ENCODE results near the gene KXD1.
"Not testable (repeated sequence)": the region's sequence is repeated elsewhere in the genome, so short reads cannot be mapped to it uniquely, and the experiment has no call there.

Gene KXD1

DNA sequence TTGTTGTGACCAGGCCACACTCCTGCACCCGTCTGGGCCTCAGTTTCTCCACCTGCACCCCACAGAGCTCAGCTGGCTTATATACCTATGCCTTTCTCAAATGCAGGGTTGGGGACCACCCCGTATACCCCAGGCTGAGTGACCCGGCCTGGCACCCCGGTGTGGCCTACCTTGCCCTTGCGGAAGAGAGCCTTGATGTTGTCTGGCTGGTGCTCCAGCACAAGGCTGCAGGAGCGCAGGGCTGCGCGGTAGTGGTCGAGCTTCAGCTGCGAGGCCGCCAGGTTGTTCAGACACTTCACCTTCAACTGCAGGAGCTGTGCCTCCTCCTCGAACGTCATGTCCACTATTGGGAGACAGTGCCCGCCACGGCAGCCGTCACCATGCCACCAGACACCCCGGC is 20.2 kb upstream of the KXD1 start:
- DNase-seq = no peak

DNA sequence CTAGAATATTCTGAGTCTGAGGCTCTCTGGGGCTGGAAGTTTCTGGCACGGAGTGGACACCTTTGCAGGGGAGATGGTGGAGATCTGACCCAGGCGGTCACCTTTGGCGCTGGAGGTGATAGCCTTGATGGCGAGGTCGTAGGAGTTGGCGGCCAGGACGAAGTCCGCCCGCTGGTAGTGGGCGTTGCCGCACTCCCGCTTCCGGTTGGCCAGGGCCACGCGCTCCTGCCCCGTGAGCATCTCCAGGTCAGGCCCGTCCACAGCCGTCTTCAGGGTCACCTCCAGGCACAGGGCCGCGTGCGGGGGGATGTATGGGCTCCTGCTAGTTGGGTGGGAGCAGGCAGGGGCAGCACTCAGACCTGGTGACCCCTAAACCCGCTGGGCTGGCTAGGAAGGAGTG is 19.6 kb upstream of the KXD1 start:
- no peak for DNase-seq

DNA sequence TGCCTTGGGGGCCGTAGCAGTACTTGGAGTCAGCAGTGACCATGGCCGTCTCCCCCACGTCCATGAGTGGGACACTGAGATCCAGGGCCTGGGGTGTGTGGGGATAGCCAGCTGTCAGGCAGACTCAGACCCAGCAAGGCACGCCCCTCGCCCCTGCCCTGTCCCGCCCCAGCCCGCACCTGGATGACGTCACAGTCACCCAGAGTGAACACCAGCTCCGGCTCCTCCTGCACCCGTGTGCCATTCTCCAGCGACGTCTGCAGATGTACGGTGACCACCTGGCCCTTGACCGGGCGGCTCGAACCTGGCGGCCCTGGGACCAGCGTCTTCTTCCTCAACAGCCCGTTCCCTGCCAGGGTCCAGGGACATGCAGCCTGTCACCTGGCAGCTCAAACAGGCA is 18.3 kb upstream of the KXD1 start:
- no peak for DNase-seq

DNA sequence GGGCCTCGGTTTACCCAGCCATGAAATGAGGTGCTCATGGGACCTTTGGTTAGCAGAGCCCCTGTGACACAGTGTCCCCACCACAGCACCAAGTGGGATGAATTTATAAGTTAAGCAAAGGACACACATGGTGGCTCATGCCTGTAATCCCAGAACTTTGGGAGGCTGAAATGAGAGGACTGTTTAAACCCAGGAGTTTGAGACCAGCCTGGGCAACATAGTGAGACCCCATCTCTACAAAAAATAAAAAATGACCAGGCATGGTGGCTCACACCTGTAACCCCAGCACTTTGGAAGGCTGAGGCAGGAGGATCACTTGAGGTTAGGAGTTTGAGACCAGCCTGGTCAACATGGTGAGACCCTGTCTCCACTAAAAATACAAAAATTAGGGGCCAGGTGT is 17.5 kb upstream of the KXD1 start:
- DNase-seq = not testable (repeated sequence)

DNA sequence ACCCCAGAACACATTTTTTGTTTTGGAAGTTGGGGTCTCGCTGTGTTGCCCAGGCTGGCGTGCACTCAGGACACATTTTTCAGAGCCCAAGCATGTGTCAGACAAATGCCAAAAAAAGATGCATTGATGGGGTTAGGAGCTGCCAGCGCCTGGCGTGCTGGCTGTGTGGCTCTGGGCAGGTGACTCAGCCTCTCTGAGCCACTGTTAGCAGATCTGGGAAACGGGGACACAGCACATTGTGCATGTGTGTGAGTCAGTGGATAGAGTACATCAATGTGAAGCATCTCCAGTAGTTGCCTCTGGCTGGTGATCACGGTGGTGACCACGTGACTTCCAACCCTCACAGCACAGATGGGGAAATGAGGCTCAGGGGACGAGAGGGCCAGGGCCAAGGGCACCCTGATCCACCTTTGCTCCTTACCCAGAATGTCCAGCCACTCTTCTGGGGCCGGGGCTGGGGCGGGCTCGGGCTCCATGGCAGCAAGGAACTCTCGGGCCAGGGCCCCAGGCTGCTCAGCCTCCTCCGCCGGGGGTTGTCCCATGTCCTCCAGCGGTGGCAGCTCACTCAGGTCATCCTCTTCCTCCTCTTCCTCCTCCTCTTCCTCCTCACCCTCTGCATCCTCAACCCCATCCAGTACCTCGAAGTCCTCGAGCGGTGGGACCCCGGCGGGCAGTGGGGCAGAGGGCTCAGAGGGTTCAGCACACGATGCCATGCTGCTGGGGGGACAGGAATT is 16.2 kb upstream of the KXD1 start:
- no peak for DNase-seq

DNA sequence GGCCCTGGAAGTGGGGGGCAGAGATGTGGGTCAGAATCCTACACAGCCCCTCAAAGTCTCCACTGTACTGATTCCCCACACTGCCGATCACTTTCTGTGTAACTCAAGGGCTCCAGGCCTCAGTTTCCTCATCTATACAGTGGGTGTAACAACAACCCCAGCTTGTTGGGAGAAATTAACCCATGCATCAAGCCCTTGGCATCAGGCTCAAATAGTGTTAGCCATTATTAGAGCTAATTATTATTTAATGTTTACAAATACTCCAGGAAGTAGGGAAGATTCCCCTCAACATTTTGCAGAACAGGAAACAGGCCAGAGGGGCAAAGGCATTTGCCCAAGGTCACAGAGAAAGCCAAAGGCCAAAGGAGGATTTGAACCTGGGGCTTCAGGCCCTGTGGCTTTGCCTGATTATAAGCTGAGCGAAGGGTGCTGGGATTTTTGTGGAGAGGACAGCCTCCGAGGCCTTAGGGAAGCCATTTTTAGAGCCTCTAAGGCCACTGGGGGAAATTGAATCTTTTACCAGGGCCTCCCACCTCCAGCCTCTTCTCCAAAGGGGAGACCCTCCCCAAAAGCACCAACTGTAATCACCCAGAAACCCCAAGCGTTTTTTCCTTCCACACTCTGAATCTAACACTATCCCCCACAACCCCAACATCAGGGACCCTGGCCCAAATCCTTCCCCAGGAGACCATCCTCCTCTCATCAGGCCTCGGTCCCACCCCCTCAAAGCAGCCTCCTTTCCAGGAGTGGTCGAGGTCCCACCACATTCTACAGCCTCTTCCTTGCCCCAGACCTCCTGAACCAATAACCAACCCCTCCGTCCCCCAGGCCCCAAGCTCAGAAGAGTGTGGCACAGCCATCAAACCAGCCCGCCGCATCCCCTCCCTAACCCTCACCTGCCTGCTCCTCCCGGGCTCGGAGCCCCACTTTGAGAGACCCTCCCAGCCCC is 15.4 kb upstream of the KXD1 start:
- no peak for DNase-seq

DNA sequence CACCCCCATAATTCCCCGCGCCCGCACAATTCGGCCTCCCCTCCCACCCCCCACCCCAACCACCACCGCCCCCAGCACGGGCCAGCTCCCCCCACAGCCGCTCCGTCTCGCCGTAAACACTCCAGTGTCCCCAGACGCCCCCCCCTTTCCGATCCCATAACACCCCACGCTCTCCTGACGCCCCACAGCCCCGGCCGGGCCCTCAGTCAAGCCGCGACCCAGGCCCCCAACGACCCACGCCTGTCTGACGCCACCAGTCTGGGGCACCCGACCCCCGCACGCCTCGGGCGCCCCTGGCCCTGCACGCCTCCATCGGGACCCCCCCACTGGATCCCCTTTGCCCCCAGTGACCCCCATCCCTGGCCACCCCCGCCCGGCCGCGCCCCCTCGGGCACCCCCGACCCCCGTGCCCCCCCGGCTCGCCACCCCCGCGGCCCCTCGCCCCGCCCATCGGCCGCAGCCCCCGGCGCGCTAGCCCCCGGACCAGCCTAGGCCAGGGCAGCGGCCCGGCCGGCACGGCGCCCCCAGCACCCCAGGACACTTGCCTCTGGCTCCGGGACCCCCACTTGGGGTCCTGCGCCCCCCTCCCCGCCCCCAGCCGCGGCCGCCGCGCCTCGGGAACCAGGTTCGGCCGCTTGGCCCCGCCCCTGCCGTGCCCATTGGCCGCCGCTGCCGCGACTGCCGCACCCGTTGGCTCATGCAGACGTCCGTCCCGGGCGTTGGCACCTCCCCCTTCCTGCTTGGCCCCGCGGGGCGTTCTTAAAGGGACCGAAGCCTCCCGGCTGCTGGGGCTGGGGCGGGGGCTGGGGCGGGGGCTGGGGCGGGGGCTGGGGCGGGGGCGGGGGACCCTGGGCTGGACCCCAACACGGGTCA is 14.5 kb upstream of the KXD1 start, which contains the start of gene FKBP8:
FKBP8 (minus strand) TSS at position 633 of the 873 bp plus-strand sequence. CDS start 1,603 bp downstream, outside the sequence.
- peak; percentile 56 for DNase-seq

DNA sequence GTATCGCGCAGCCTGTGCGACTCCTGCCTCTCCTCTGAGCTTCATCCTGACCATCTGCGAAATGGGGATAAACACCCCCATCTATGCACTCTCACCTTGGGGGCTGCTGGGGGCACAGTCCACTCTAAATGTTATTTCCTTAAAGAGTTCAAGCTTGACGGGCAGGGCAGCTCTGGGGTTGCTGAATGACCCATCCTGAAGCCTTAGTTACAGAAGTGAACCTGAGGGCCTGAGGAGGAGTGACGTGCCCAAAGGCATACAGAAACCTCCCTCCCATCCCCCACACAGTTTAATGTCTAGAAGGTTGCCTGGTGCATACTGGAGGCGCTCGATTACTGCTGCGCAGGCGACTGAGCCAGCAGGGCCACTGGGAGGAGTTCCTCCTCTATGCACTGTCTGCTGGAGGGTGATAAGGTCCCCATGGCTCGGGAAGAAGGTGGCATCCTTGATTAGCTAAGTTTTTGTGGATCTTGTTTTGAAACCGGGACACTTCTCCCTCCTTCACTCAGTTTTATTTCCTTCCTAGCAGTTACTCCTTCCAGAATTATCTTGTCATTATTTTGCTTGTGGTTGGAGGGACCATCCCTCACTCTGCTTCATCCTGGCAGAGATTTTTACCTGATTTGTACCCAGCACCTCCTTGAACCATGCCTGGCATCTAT is 13.7 kb upstream of the KXD1 start:
- DNase-seq = no peak

DNA sequence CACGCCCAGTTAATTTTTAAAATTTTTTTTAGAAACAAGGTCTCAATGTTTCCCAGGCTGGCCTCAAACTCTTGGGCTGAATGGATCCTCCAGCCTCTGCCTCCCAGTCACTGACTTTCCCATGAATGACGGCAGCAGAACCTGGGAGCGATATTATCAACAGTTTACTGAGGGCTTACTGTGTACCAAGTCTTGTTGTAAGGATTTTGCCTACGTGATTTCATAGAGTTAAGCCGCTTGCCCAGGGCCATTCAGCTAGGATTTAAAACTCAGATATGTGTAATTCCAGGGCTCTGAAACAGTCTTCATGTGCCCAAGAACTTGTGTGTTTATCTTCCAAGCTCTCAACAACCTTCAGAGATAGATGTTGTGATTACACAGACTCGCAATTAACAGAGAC is 6.0 kb upstream of the KXD1 start:
- DNase-seq = no peak

DNA sequence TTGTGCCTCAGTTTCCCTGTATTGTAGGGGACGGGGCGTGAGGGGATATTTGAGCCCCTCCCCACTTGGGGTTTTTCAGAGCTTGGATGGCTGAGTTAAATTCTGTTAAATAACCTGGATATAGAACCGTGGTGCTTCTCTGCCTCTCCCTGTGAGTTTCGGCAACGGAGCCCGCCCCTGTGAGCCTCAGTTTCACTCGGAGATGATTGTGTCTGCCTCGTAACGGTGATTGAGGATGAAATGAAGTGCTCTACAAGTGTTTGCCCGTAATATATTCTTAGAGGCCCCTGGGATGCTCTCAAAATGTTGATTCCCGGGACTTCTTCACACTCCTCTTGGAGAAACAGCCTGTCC is 509 bp downstream of the KXD1 start:
- DNase-seq = no peak

DNA sequence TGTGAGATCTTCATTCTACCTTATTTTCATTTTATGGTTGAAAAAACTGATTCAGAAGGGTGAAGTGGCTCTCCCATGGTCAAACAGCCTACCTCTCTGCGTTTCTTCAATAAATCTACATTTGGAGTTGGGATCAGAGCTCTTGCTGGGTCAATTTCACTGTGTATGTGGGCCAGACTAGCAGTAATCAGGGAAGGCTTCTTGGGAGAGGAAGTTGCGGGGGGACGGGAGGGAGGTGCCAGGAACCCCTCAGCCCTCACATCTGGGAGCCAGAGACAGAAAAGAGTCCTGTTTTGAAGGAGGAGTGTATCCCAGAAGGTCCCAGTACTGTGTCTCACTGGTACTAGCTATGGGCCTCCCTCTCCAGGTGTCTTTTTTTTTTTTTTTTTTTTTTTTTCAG is 934 bp downstream of the KXD1 start:
- no peak for DNase-seq

DNA sequence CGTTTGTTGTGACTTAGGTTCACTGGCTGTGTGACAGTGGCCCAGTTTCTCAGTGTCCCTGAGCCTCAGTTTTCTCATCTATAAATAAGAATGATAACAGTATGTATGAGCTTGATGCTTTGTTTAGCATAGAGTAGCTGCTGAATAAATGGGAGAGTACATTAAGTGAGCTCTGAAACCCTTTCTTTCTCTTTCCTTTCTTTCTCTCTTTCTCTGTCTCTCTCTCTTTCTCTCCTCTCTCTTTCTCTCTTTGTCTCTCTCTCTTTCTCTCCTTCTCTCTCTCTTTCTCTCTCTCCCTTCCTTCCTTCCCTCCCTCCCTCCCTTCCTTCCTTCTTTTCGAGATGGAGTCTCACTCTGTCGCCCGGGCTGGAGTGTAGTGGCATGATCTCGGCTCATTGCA is 2.0 kb downstream of the KXD1 start:
- no peak for DNase-seq

DNA sequence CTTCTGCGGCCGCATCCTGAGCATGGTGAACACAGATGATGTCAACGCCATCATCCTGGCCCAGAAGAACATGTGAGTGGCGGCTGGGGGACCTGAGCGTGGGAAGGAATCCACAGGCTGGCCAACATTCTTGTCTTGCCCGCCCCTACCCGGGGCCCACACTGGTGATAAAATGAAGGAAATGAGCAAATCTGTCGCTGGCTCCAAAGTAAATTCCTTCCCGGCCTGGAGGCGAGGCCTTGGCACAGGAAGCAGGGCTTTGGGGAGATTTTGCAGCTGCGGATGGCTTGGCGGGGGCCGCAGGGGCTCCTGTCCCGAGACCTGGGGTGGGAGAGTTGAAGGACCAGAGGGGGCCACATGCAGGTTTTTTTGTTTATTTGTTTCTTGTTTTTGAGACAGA is 4.4 kb downstream of the KXD1 start:
- no peak for DNase-seq

DNA sequence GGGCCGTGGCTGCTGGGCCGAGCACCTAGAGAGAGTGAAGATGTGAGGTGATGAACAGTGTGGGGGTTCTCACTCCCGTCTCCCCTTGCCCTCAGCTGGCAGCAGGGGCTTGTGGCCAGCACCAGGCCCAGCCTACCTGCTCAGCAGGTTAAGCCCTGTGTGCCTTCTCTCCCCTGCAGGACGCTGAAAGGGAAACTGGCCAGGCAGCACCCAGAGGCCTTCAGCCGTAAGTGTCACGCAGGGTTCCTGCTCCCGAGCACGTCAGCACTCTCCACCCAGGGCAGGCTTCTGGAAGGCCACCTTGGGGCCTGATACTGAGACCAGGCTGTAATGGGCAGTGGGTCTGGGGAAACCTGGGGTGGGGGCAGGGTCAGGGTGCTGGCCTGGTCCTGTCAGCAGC is 9.3 kb downstream of the KXD1 start:
- no peak for DNase-seq

DNA sequence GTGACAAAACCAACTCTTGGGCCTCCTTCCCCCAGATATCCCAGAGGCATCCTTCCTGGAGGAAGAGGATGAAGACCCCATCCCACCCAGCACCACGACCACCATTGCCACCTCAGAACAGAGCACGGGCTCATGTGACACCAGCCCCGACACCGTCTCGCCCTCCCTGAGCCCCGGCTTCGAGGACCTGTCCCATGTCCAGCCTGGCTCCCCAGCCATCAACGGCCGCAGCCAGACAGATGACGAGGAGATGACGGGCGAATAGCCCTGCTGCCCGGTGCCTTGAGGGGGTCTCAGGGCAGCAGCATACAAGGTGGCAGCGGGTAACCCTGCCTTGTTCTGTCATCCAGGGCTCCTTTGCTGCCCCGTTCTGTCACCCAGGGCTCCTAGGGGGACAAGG is 10.7 kb downstream of the KXD1 start:
- DNase-seq = no peak

DNA sequence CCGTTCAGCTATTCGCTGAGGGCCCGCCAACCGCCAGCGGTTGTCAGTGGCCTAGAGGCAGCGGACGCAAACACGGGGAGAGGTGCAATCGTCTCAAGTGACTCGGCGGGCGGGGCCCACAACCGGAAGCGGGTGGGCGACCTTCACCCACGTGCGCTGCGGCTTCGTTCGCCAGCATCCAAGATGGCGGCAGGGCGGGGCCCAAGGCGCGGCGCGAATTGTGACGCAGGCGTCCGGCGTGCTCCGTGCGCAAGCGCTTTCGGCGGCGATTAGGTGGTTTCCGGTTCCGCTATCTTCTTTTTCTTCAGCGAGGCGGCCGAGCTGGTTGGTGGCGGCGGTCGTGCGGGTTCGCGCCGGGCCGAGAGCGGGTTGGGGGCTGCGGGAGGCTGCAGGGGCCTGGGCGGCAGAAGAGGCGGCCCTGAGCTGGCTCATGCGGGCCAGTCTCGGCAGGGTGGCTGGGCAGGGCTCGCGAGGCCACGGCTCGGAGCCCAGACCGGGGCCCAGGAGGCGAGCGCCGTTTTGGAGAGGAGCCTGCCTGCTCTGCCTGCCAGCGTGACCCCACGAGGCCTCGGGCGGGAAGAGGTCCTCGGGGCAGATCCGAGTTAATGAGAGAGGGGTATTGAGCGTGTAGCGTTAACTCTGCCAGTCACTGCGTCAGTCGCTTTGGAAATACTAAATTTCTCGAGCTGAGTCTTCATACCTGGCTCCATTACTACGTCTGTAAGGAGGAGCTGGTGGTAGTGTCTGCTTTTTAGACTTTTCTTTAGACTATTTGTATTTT is 14.1 kb downstream of the KXD1 start, which contains the start of gene UBA52:
UBA52 (plus strand) TSS at position 294 of the 781 bp plus-strand sequence. CDS start 1,444 bp downstream, outside the sequence.
- peak; percentile 95 for DNase-seq

DNA sequence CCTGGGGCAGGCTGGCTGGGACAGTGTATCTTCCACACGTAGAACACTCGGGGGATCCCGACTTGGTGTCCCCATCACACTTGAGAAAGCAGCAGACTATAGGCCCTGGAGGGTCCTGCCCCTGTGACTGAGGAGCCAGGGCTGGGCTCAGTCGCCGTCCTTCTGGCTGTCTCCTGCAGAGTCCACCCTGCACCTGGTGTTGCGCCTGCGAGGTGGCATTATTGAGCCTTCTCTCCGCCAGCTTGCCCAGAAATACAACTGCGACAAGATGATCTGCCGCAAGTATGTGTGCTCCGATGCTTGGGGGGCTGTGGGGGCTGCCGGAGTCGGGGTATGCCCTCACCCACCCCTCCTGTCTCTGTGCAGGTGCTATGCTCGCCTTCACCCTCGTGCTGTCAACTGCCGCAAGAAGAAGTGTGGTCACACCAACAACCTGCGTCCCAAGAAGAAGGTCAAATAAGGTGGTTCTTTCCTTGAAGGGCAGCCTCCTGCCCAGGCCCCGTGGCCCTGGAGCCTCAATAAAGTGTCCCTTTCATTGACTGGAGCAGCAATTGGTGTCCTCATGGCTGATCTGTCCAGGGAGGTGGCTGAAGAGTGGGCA is 17.1 kb downstream of the KXD1 start:
- DNase-seq = no peak

DNA sequence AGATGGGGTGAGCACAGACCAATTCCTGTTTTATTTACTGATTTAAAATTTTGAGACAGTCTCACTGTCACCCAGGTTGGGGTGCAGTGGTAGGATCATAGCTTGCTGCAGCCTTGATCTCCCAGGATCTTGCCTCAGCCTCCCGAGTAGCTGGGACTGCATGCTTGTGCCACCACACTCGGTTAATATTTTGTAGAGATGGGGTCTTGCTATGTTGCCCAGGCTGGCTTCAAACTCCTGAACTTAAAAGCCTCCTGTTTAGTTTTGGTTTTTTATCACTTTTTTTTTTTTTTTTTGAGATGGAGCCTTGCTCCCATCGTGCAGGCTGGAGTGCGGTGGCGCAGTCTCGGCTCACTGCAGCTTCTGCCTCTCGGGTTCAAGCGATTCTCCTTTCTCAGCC is 18.7 kb downstream of the KXD1 start:
- DNase-seq = no peak

DNA sequence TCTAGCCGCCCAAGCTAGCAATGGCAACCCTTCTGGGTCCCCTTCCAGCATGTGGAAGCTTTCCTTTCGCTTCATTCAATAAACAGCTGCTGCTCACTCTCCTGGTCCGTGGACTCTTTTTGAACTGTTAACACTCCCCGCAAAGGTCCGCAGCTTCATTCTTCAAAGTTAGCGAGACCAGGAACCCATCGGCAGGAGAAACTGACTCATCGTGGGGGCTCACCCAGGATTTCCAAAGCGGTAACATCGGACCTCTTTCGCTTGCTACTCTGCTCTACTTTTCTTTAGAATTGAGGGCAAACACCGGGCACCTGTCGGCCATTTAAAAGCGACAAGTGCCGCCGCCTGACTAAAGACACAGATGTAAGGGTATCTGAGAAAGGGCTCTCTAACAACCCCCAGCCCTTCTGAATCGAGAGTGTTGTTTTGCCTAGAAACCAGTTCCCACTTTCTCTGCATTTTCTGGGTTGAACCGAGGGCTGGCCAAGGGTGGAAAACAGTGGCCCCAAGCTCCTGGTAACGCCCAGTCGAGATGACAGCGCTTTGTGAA is 19.8 kb downstream of the KXD1 start:
- DNase-seq = no peak

DNA sequence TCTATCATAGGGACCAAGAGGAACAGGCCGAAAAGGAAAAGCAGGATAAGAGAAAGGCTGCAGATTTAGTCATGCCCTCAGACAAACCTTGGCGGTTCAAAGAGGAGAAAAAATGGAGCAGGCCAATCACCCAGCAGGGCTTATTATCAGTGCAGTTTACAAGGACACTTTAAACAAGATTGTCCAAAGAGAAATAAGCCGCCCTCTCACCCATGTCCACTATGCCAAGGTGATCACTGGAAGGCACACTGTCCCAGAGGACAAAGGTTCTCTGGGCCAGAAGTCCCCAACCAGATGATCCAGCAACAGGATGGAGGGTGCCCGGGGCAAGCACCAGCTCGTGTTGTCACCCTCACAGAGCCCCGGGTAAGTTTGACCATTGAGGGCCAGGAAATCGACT is 22.6 kb downstream of the KXD1 start:
- no peak for DNase-seq

DNA sequence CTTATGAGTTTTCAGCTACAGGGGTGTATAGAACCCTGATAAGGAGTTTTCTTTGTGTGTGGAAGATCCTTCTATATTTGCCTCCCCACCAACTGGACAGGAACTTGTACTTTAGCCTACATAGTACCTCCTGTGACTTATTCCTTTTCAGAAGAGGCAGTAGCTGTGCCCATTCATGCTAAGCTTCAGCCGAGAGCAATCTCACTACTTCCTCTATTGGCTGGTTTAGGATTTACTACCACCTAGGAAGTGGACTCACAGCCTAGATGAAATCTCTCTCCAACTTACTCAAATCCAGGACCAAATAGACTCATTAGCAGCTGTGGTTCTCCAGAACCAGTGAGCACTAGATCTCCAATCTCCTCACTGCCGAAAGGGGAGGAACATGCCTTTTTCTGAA is 28.6 kb downstream of the KXD1 start:
- DNase-seq = no peak

Data from NCI-H1048 (cell line).